Spinal cord (tissue), 10 donors: ENCODE data around the gene PIEZO2. TPM values are rescaled to one million over a fixed set of nuclear protein-coding genes. Genes with fewer than 3 reads are reported as not detected.
A peak's percentile ranks its signal among the peaks of the same experiment; 100 is the strongest.

Experiments
- DNase-seq, 6 donors: peaks; one replicate each; pipeline versions ENCODE4 v3.0.0 to v3.0.0-alpha.2; 2013 to 2015; ENCODE audit warnings: low spot score in 6 of 6, low read depth in 4 of 6
- H3K27ac ChIP-seq: one replicate; pipeline ENCODE4 v1.5.1; 2013; ENCODE audit warnings: low read depth, low read length, control low read depth
- H3K27me3 ChIP-seq: one replicate; pipeline ENCODE4 v1.6.1; 2013; ENCODE audit warnings: low read length; ENCODE audit not compliant: control insufficient read depth, insufficient read depth
- H3K36me3 ChIP-seq: one replicate; pipeline ENCODE4 v1.6.1; 2013; ENCODE audit warnings: low read length; ENCODE audit not compliant: control insufficient read depth, insufficient read depth
- H3K4me1 ChIP-seq: one replicate; pipeline ENCODE4 v1.6.1; 2013; ENCODE audit warnings: low read length; ENCODE audit not compliant: control insufficient read depth, insufficient read depth
- H3K4me3 ChIP-seq: one replicate; pipeline ENCODE4 v1.5.1; 2013; ENCODE audit warnings: low read depth, low read length, control low read depth
- H3K9me3 ChIP-seq: one replicate; pipeline ENCODE4 v1.6.1; 2013; ENCODE audit warnings: low read length; ENCODE audit not compliant: control insufficient read depth, insufficient read depth
- whole genome bisulfite sequencing: methylation state at CpG from one replicate; pipeline ENCODE4 v1.1.5; 2013; ENCODE audit warnings: missing lambda C conversion rate; ENCODE audit not compliant: insufficient coverage; 5-methylcytosine and 5-hydroxymethylcytosine counted together
- polyA plus RNA-seq, 2 donors: library from polyadenylated mRNA; unstranded; fragments of 120-200 nt; gene quantifications; one replicate each; pipeline ENCODE4 v1.2.1, GENCODE V29; 2013; ENCODE audit not compliant: insufficient read length in 2 of 2
- total RNA-seq, 2 donors: library from RNA; depleted of rRNA in 1 of 2; stranded (reverse); fragments of 120-200 nt in 1 of 2; fragments of >200 nt in 1 of 2; gene quantifications; one replicate each; pipeline versions ENCODE4 v1.2.3 to v1.2.4, GENCODE V29; 2013 to 2014
- donor health status: healthy.

PIEZO2 gene
- total and polyA plus RNA-seq, 4 donors, result 14.0 to 110 (median 22.4) TPM

DNA sequence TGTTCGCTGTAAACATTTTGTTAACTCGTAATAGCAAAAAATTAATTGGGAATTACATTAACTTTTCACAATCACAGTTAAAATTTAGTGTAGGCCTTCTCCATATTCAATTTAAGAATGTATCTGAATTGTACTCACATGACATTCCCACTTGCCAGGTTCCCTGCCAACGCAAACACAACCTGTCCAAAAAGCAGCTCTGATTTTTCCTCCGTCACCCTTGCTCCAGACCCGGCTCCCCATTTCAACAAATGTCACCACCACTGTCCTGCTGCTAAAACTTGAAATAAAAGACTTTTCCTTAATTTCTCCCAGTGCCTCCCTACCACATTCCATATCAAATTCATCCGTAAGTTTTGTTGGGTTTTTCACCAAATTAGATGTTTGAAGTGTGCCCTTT, 120.3 kb downstream of the PIEZO2 start:
- no peaks in the 10 kb centered on the region for H3K36me3 ChIP-seq
- 98% methylated on average over 4 of the region's 6 CpGs for whole genome bisulfite sequencing
- H3K4me1 ChIP-seq, result no peaks in the 10 kb centered on the region
- H3K9me3 ChIP-seq, result no peaks in the 10 kb centered on the region
- no peak for DNase-seq
- H3K4me3 ChIP-seq, result no peak overlapping the region
- no peak overlapping the region for H3K27ac ChIP-seq
- H3K27me3 ChIP-seq, result no peaks in the 10 kb centered on the region

DNA sequence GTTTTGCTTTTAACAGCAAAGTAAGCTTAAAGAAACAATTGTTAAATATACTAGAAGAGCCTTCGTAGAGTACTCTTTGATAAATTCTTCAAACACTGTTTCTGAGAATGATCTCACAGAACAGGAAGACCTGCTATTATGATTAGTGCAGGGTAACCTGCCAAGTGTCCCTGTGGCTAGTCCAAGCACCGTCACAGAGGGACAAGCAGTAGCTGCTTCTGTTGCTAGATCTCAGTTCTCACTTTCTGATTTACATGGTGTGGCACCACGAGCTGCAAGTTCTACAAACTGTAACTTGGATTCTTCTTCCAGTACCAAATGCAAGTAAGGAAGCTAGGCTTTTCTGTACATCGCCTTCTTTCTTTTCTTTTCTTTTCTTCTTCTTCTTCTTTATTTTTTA, 121.5 kb downstream of the PIEZO2 start:
- H3K27ac ChIP-seq, result no peak overlapping the region

GRCh38 chr18:11025671-11026070, 123.7 kb downstream of the PIEZO2 start:
- Histone ChIP-seq H3K9me3 (no peaks in the 10 kb centered on the region), H3K36me3 (no peaks in the 10 kb centered on the region), H3K4me3 (no peak overlapping the region), H3K27me3 (no peaks in the 10 kb centered on the region), H3K4me1 (no peaks in the 10 kb centered on the region), H3K27ac (no peak overlapping the region)
- no peak for DNase-seq
- WGBS, result 93% methylated on average over 3 of the region's 4 CpGs

More for the DNA sequence above, 121.5 kb downstream of the PIEZO2 start:
- no peak for DNase-seq
- no peaks in the 10 kb centered on the region for H3K36me3 ChIP-seq
- 60% methylated on average over 2 of the region's 4 CpGs for WGBS
- H3K9me3 ChIP-seq, result no peaks in the 10 kb centered on the region
- no peaks in the 10 kb centered on the region for H3K4me1 ChIP-seq
- no peak overlapping the region for H3K4me3 ChIP-seq
- no peaks in the 10 kb centered on the region for H3K27me3 ChIP-seq

DNA sequence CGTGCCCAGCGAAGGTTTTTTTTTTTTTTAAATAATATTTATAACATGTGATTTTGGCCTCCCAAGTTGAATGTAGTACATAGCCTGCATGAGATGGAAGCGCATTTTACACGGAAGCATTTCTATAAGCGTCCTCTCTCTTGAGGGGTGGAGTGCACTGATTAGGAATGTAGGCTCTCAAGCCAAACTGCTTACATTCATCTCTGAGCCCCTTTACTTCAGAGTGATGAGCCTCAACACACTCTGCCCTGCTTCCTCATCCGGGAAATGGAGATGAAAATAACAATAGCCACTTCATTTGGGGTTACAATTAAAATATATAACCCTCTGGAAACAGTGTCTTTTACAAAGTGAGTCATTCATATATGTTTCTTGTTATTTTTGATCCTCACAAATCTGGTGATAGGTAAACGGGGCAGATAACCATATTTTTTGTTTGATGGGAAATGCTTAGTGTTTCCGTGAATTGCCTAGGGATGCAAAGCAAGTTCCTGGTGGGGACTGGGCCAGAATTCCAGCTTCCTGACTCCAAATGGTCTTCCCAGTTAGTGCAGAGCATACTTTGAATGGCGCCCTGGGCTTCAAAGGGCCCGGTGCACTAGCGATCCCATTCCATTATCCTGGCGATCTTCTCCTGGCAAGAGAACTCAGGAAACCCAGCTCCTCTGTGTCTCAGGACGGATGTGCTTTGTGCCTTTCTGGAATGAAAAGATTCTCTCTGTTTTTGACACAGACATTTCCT, 124.3 kb downstream of the PIEZO2 start:
- whole genome bisulfite sequencing, result 93% methylated on average over 6 of the region's 13 CpGs
- H3K27me3 ChIP-seq, result no peaks in the 10 kb centered on the region
- H3K4me1 ChIP-seq, result no peaks in the 10 kb centered on the region
- no peak overlapping the region for H3K4me3 ChIP-seq
- H3K27ac ChIP-seq, result no peak overlapping the region
- no peak for DNase-seq
- H3K9me3 ChIP-seq, result no peaks in the 10 kb centered on the region
- no peaks in the 10 kb centered on the region for H3K36me3 ChIP-seq

GRCh38 chr18:11021477-11021876, 127.9 kb downstream of the PIEZO2 start:
- H3K27ac ChIP-seq, result no peak overlapping the region

DNA sequence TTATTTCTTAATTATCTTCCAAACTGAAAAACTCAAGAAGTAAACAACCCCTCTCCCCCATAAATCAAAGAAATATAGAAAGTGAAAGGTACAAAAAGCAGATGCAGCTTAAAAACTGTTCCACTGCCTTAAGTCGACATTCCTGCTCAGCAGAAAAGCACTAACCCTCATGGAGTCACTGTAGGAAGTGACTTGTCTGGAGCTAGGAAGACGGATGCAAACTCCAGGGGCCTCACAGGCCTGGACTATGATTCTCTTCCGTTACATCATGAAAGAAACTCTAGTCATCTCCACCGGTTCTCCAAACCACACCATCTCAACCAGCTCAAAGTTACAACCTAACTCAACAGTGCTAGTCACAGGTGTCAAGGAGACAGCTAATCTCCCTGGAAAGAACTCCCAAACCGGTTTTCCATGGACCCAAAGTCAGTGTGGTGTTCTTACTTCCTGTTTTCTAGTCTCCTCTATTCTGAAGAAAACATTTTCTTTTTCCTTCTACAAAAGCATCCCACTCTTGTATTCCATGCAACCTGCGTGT, 128.4 kb downstream of the PIEZO2 start:
- Histone ChIP-seq H3K9me3 (no peaks in the 10 kb centered on the region), H3K27me3 (no peaks in the 10 kb centered on the region), H3K36me3 (no peaks in the 10 kb centered on the region), H3K4me1 (no peaks in the 10 kb centered on the region), H3K27ac (no peak overlapping the region), H3K4me3 (no peak overlapping the region)
- 55% methylated on average over 4 of the region's 6 CpGs for WGBS
- DNase-seq, result no peak

More at GRCh38 chr18:11021477-11021876, 127.9 kb downstream of the PIEZO2 start:
- Histone ChIP-seq H3K9me3 (no peaks in the 10 kb centered on the region), H3K36me3 (no peaks in the 10 kb centered on the region), H3K4me1 (no peaks in the 10 kb centered on the region), H3K27me3 (no peaks in the 10 kb centered on the region), H3K4me3 (no peak overlapping the region)
- 67% methylated on average over 6 of the region's 8 CpGs for WGBS
- no peak for DNase-seq

GRCh38 chr18:11020161-11020853, 129.1 kb downstream of the PIEZO2 start:
- no peaks in the 10 kb centered on the region for H3K36me3 ChIP-seq
- H3K4me3 ChIP-seq, result no peak overlapping the region
- H3K9me3 ChIP-seq, result no peaks in the 10 kb centered on the region
- H3K27ac ChIP-seq, result no peak overlapping the region
- no peaks in the 10 kb centered on the region for H3K4me1 ChIP-seq
- peak in 1 of 6 donors; percentile 86 for DNase-seq
- no CpG with 5 or more reads among the region's 2 CpGs for WGBS
- H3K27me3 ChIP-seq, result no peaks in the 10 kb centered on the region

DNA sequence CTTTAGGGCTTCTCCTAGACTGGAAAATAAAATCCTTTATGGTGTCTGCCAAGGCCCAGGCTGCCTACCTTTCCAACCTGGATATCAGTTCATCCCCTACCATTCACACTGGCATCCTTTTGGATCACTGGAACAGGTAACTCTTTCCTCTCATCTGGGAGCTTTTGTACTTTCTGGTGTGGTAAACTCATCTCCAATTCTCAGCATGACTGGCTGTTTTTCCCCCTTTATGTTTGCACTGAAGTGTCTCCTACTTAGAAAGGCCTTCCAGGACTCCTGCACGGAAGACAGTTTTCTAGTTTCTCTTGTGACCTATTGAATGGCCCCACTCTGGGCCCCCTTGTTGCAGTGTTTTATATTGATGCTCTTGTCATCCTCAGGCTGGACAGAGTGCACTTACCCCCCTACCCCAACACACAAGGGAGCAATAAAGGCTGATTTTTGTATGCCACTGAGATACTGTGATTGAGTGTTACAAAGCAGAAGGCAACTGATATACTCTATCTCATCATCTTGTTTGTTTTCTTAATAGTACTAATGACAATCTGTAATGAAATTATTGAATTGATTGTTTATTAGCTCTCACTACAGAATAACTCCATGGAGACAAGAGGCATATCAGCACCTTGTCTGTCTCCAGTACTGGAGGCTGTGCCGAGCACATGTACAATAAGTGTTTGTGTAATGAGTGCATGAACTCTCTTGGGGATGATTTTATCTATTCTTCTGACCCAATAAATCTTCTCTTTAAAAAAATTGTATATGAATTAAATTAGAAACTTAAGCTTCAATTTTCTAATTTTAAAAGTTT, 129.9 kb downstream of the PIEZO2 start:
- Histone ChIP-seq H3K9me3 (no peaks in the 10 kb centered on the region), H3K4me1 (no peaks in the 10 kb centered on the region), H3K27ac (no peak overlapping the region), H3K27me3 (no peaks in the 10 kb centered on the region), H3K4me3 (no peak overlapping the region), H3K36me3 (no peaks in the 10 kb centered on the region)
- no CpG with 5 or more reads among the region's 2 CpGs for WGBS
- DNase-seq, result peak in 1 of 6 donors; percentile 69

- DNase-seq, result no peak
These were observed 139.5 kb downstream of the PIEZO2 start for GRCh38 chr18:11009869-11010268.

More at GRCh38 chr18:11009869-11010268, 139.5 kb downstream of the PIEZO2 start:
- H3K4me3 ChIP-seq, result no peak overlapping the region
- no peaks in the 10 kb centered on the region for H3K9me3 ChIP-seq
- H3K4me1 ChIP-seq, result no peaks in the 10 kb centered on the region
- no peak overlapping the region for H3K27ac ChIP-seq
- H3K36me3 ChIP-seq, result no peaks in the 10 kb centered on the region
- H3K27me3 ChIP-seq, result no peaks in the 10 kb centered on the region
- WGBS, result no CpG with 5 or more reads among the region's 3 CpGs
